ENCODE measurements around the gene KLHL3.
A peak's percentile ranks its signal among the peaks of the same experiment; 100 is the strongest.

KLHL3 gene

GRCh38 chr5:137610598-137610997, 125.3 kb downstream of the KLHL3 start:
- DNase-seq (ENCODE audit: low read depth): no peak

- peak; percentile 81 for DNase-seq (ENCODE audit: low read depth)
Observed at GRCh38 chr5:137609127-137609526, 126.8 kb downstream of the KLHL3 start.

- no peak for DNase-seq (ENCODE audit: low read depth)
Observed at GRCh38 chr5:137607771-137608170, 128.1 kb downstream of the KLHL3 start.

- DNase-seq (ENCODE audit: low read depth): peak; percentile 7
Observed at GRCh38 chr5:137606401-137606800, 129.5 kb downstream of the KLHL3 start.

DNA sequence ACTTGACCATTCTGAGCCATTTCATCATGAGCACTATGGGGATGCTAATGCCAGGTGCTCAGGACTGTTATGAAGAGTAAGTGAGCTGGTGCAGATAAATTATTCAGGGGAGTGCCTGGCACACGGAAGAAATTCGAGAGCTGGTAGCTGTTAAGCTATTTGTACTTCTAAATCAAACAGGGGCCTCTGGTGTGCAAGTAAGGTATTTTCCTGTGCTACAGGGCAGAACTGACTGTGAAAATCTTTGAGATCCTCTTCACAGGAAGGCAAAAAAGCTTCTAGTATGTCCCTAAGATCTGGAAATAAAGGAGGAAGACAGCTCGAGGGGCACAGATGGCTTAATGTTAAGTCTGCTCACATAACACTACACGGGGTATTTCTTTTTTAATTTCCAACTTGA, 130.5 kb downstream of the KLHL3 start:
- peak; percentile 36 for DNase-seq (ENCODE audit: low read depth)

GRCh38 chr5:137604348-137605095, 131.4 kb downstream of the KLHL3 start:
- no peak for DNase-seq (ENCODE audit: low read depth)

DNA sequence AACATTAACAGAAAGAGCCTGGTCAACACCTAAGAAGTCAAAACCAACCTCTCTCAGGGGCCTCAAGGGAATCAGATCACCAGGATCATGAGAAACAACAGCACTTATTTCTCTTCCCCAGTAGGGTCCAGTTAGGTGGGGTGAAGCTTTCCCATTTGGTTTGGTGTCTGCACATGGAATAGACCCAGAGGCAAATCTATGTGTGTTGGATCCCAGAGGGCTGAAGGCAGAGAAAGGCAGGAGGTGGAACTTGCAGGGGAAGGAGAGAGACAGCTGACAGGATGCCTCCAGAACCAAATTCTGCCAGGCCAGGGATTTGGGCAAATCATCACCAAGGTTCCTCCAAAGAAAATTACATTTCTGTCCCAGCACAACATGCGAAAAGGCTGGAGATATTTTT, 132.0 kb downstream of the KLHL3 start:
- DNase-seq (ENCODE audit: low read depth): no peak

DNA sequence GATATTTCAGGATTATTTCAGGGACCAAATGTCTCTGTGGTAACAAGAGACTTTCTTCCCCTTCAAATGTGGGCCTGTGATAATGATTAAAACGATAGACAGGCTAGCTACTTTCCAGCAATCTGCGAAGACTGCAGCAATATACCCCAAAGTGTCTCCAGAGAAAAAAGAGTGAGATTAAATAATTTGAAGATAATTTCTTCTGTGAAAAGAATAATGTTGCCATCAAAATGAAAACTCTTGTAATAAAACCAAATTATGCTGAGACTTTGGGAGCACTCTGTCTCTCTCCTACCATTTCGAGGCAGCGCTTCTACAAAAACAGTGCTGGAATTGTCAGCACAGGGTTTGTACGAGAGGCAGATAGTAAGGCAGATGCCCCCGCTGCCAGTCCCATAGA, 132.5 kb downstream of the KLHL3 start:
- DNase-seq (ENCODE audit: low read depth): no peak

DNA sequence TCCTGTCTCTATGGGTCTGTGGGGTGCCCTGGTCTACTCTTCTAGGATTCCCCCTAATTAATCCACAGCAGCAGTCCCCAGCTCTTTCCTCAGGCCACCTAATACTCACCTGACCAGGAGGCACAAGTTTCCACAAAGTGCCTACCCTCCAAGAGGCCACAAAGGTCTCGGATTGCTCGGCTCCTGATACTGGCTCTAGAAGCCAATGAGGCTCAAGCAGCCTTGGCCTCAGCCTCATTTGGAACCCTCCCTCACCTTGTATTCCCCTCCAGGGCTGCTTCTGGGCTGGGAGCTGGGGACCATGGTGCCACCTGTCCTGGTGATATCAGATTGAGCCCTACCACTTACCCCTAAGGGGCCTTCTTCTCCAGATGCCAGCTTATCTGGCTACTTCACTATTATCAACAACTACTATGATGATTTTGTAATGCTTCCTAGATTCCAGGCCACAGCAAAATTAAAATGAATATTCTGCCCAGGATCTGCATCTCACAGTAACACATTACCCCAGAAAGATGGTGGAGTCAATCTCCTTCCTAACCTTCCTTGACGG, 133.1 kb downstream of the KLHL3 start:
- DNase-seq (ENCODE audit: low read depth): no peak

- DNase-seq (ENCODE audit: low read depth): peak; percentile 20
Observed at GRCh38 chr5:137600721-137601360, 135.0 kb downstream of the KLHL3 start.

GRCh38 chr5:137599457-137599856, 136.4 kb downstream of the KLHL3 start:
- no peak for DNase-seq (ENCODE audit: low read depth)

DNA sequence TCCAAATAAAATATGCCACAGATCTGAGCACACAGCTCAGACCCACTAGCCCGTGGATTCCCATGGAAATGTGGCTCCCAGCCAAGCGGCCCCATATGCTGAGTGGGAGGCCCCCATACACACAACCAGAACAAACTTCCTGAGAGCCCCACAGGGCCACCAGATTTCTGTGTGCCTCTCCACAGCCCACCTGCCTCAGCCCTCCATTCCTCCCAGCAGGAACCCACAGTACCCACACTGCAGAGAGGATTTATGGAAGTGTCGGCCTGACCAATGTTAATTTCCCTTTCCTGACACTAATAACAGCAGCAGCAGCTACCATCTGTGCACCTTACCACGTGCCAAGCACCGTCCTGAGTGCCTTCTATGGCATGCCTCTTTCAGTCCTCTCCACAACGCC, 137.5 kb downstream of the KLHL3 start:
- DNase-seq (ENCODE audit: low read depth): no peak

GRCh38 chr5:137596941-137597340, 138.9 kb downstream of the KLHL3 start:
- DNase-seq (ENCODE audit: low read depth): no peak

- DNase-seq (ENCODE audit: low read depth): no peak
Observed at GRCh38 chr5:137595396-137596079, 140.4 kb downstream of the KLHL3 start.

GRCh38 chr5:137594717-137595116, 141.2 kb downstream of the KLHL3 start:
- DNase-seq (ENCODE audit: low read depth): peak; percentile 35

- DNase-seq (ENCODE audit: low read depth): no peak
Observed at GRCh38 chr5:137592317-137592716, 143.6 kb downstream of the KLHL3 start.

DNA sequence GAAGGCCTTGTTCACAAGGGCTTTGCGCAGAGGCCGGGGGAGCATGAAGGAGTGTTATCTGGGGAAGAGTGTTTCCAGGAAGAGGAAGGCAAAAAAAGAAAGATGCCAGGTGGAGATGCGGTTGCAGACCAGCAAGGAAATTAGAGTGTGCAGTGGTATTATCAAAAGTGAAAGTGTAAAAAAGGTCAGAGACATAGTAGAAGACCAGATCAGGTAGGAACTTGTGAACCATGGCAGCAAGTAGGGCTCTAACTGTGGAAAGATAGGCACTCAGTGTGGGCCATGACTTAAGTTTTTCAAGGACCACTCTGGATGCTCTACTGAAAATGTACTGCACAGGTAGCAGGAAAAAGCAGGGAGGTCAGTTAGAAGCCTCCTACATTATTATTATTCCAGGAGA, 146.7 kb downstream of the KLHL3 start:
- no peak for DNase-seq (ENCODE audit: low read depth)

DNA sequence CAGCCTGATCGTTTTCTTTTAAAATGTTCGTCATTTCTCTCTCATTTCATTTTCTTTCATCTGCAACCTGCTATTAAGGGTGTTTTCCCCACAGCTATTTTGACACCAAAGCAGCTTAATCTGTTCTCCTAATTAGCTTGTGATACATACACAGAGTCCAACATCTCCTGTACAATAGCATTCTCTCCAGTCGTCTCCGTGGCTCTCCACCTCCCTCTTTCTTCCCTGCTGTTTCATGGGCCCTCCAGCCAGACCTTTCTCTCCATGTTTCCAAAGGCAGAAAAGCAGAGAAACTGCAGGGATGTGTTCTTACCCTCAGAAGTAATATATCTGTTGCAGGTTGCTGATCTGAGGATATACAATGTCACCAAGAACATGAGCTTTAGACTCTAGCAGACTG, 148.0 kb downstream of the KLHL3 start:
- no peak for DNase-seq (ENCODE audit: low read depth)

- no peak for DNase-seq (ENCODE audit: low read depth)
Observed at GRCh38 chr5:137584262-137584661, 151.6 kb downstream of the KLHL3 start.

DNA sequence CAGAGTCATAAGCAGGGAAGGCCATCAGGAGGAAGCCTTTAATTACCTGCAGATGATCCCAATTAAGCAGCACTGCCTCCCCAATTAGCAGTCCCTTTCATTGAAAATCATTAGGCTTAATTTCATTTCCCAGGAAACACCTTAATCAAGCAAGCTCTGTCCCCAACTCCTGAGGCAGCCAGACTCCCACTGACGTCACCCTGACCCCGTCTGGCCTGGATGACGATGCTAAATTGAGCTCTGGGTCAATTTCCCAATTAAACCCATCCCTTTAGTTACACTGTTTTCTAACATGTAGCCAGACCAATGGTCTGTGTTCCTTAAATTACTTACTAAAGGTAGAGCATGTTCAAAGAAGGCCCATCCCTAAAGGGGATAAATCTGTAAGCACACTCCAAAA, 152.8 kb downstream of the KLHL3 start:
- no peak for DNase-seq (ENCODE audit: low read depth)

DNA sequence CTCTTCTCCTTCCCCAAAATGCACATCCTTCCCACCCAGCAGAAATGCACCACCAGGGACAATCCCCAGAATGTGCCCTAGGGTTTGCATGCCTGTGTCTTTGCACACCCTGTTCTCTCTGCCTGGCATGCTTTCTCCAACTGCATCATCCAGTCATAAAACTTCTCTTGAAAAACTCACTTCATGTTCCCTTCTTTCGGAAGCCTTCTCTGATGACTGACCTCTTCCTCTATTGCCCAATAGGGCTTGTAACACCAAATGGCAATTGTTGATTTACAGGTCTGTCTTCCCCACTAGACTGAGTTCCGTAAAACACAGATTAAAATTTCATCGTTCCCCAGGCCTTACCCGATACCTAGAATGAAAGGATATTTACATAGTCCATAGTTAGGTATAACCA, 153.7 kb downstream of the KLHL3 start:
- peak; percentile 57 for DNase-seq (ENCODE audit: low read depth)

DNA sequence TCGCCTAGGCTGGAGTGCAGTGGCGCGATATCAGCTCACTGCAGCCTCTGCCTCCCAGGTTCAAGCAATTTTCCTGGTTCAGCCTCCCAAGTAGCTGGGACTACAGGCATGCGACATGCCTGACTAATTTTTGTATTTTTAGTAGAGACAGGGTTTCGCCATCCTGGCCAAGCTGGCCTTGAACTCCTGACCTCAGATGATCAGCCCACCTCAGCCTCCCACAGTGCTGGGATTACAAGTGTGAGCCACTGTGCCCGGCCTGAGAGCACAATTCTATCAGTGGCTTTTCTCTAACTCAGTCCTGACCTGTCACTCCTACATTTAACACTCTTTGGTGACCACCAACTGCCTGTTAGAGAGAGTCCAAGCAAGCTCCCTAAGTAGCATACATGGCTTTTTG, 154.1 kb downstream of the KLHL3 start:
- DNase-seq (ENCODE audit: low read depth): no peak

DNA sequence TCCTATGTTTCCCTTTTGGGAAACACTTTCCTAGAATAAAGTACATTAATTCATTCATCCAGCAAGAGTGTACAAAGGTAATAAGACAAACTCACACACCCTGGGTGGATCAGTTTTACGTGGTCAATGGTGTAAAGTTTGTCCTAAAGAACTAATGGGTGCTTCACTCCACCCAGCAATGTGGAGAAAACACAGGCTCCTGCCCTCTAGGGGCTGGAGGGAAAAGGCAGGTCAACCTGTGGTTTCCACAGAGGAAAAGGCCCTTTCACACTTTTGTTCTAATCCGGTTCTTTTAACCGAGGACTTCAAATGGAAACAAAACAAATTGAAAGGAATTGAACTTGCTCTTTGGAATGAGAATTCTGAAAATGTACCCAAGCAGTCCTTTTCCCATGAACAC, 155.9 kb downstream of the KLHL3 start:
- no peak for DNase-seq (ENCODE audit: low read depth)

Data from EH (cell line).